Neutrophil (primary cell): ENCODE data around the gene AP3B1.
"Not testable (repeated sequence)": the region's sequence is repeated elsewhere in the genome, so short reads cannot be mapped to it uniquely, and the experiment has no call there.

Experiments
- H3K27ac ChIP-seq: fragments of 200-600 bp; sonication (generic); 2 replicates; pipeline ENCODE4 v1.5.1; 2016; ENCODE audit warnings: mild to moderate bottlenecking, moderate library complexity
- H3K27me3 ChIP-seq: fragments of 200-600 bp; sonication (generic); 2 replicates; pipeline ENCODE4 v1.6.0; 2016; ENCODE audit warnings: mild to moderate bottlenecking
- H3K36me3 ChIP-seq: fragments of 200-600 bp; sonication (generic); 2 replicates; pipeline ENCODE4 v1.5.1; 2017
- H3K4me1 ChIP-seq, 2 experiments: fragments of 200-600 bp in 1 of 2; sonication (generic) in 1 of 2; 1 replicate in 1 of 2; 2 replicates in 1 of 2; pipeline versions ENCODE4 v1.5.1 to v1.6.1; 2013 to 2016; ENCODE audit warnings: low read depth in 1 of 2, low read length in 1 of 2, mild to moderate bottlenecking in 1 of 2, moderate library complexity in 1 of 2; ENCODE audit not compliant: control insufficient read depth in 1 of 2, insufficient read depth in 1 of 2
- H3K4me3 ChIP-seq, 2 experiments: fragments of 200-600 bp in 1 of 2; sonication (generic) in 1 of 2; 1 replicate in 1 of 2; 2 replicates in 1 of 2; pipeline ENCODE4 v1.5.1; 2013 to 2016; ENCODE audit warnings: low read depth in 1 of 2, low read length in 1 of 2, mild to moderate bottlenecking in 1 of 2, moderate library complexity in 1 of 2
- H3K9me3 ChIP-seq: fragments of 200-600 bp; sonication (generic); 2 replicates; pipeline ENCODE4 v1.5.1; 2016
- CTCF ChIP-seq: fragments of 200-600 bp; sonication (generic); IDR thresholded peaks from 2 replicates; pipeline ENCODE4 v1.5.1; 2016; ENCODE audit warnings: antibody characterized with exemption

The AP3B1 gene

GRCh38 chr5:78190402-78190801 is 104.1 kb downstream of the AP3B1 start:
- Histone ChIP-seq H3K27me3 (no peaks in the 10 kb centered on the region), H3K36me3 (no peaks in the 10 kb centered on the region), H3K9me3 (no peaks in the 10 kb centered on the region), H3K27ac (no peak overlapping the region), H3K4me3 (no peak overlapping the region), H3K4me1 (no peaks in the 10 kb centered on the region)
- TF ChIP-seq CTCF: no peak

GRCh38 chr5:78188681-78189080 is 105.8 kb downstream of the AP3B1 start:
- not testable (repeated sequence) for H3K4me1 ChIP-seq, H3K27me3 ChIP-seq, H3K9me3 ChIP-seq, H3K27ac ChIP-seq, H3K36me3 ChIP-seq, H3K4me3 ChIP-seq

- Histone ChIP-seq H3K27me3 (no peaks in the 10 kb centered on the region), H3K36me3 (no peaks in the 10 kb centered on the region), H3K27ac (no peak overlapping the region), H3K4me1 (no peaks in the 10 kb centered on the region), H3K4me3 (no peak overlapping the region), H3K9me3 (no peaks in the 10 kb centered on the region)
- no peak for TF ChIP-seq CTCF
These were observed 107.3 kb downstream of the AP3B1 start for GRCh38 chr5:78187172-78187571.

GRCh38 chr5:78182838-78183237 is 111.7 kb downstream of the AP3B1 start:
- no peak for TF ChIP-seq CTCF
- peaks cover 15% of the 10 kb centered on the region for H3K36me3 ChIP-seq
- H3K4me3 ChIP-seq: no peak overlapping the region
- H3K4me1 ChIP-seq: no peaks in the 10 kb centered on the region
- H3K27me3 ChIP-seq: no peaks in the 10 kb centered on the region
- no peak overlapping the region for H3K27ac ChIP-seq
- H3K9me3 ChIP-seq: no peaks in the 10 kb centered on the region

- Histone ChIP-seq H3K27me3 (no peaks in the 10 kb centered on the region), H3K4me3 (no peak overlapping the region), H3K4me1 (no peaks in the 10 kb centered on the region), H3K27ac (no peak overlapping the region), H3K9me3 (no peaks in the 10 kb centered on the region), H3K36me3 (peaks cover 38% of the 10 kb centered on the region)
- no peak for TF ChIP-seq CTCF
These were observed 116.1 kb downstream of the AP3B1 start for GRCh38 chr5:78178356-78178755.

- H3K4me3 ChIP-seq, H3K9me3 ChIP-seq, H3K27ac ChIP-seq, H3K27me3 ChIP-seq, H3K4me1 ChIP-seq: not testable (repeated sequence)
- H3K36me3 ChIP-seq: peaks cover 22% of the 10 kb centered on the region
These were observed 124.2 kb downstream of the AP3B1 start for GRCh38 chr5:78170335-78170734.

GRCh38 chr5:78162253-78162862 is 132.1 kb downstream of the AP3B1 start:
- H3K4me1 ChIP-seq: no peaks in the 10 kb centered on the region
- no peak overlapping the region for H3K27ac ChIP-seq
- H3K36me3 ChIP-seq: peaks cover 37% of the 10 kb centered on the region
- no peaks in the 10 kb centered on the region for H3K9me3 ChIP-seq
- H3K4me3 ChIP-seq: no peak overlapping the region
- TF ChIP-seq CTCF: peak; percentile 16
- H3K27me3 ChIP-seq: no peaks in the 10 kb centered on the region
